ENCODE results near the gene CPHXL.

The CPHXL gene

GRCh38 chr16:75697571-75697970 lies 28.7 kb downstream of the CPHXL start:
- DNase-seq: no peak

- no peak for DNase-seq
Measured at GRCh38 chr16:75695708-75696107, 30.6 kb downstream of the CPHXL start.

- DNase-seq: no peak
Measured at GRCh38 chr16:75687361-75687760, 38.9 kb downstream of the CPHXL start.

- DNase-seq: no peak
Measured at GRCh38 chr16:75682308-75682707, 44.0 kb downstream of the CPHXL start.

GRCh38 chr16:75679366-75679765 lies 46.9 kb downstream of the CPHXL start:
- no peak for DNase-seq

GRCh38 chr16:75676909-75677308 lies 49.4 kb downstream of the CPHXL start, which contains the start of gene CPHXL2:
Gene CPHXL2, minus strand, starts transcription at chr16:75677009. Its CDS starts 10 bp downstream, at chr16:75676999.
- DNase-seq: no peak

GRCh38 chr16:75667503-75667902 lies 58.8 kb downstream of the CPHXL start:
- no peak for DNase-seq

Data from amniotic stem cell (primary cell).